HEK293 (cell line): ENCODE results near the gene PIEZO1.

Source experiments
- CTCF ChIA-PET: fragments of 350-600 bp; formaldehyde crosslinking; extraction: SDS; loops from one replicate; lab custom pipeline; 2021; ENCODE audit warnings: antibody characterized with exemption; lab: Yijun Ruan, JAX
- POLR2A ChIA-PET: fragments of 300-600 bp; formaldehyde crosslinking; extraction: SDS; loops from one replicate; lab custom pipeline; 2020; ENCODE audit warnings: antibody characterized with exemption, inconsistent platforms; lab: Yijun Ruan, JAX
- H3K27ac ChIP-seq: fragments of 200-500 bp; sonication (Bioruptor generic); 2 replicates; pipeline ENCODE4 v1.5.1; 2014; ENCODE audit warnings: low read depth, low read length, control low read depth, inconsistent platforms; ENCODE audit errors: extremely low read depth
- H3K36me3 ChIP-seq, 2 experiments: fragments of 200-500 bp in 1 of 2; sonication (Bioruptor generic) in 1 of 2; 1 replicate in 1 of 2; 2 replicates in 1 of 2; pipeline ENCODE4 v1.5.1; 2014 to 2017; ENCODE audit warnings: inconsistent platforms in 2 of 2, low read length in 2 of 2; ENCODE audit not compliant: control insufficient read depth in 2 of 2, insufficient read depth in 1 of 2
- H3K4me1 ChIP-seq: fragments of 200-500 bp; sonication (Bioruptor generic); 2 replicates; pipeline ENCODE4 v1.5.1; 2014; ENCODE audit warnings: mild to moderate bottlenecking, low read length, inconsistent platforms; ENCODE audit not compliant: control insufficient read depth, insufficient read depth
- H3K4me3 ChIP-seq: 2 replicates; pipeline ENCODE4 v1.5.1; 2011; ENCODE audit warnings: low read depth, mild to moderate bottlenecking, control low read depth, low read length, moderate library complexity
- H3K9me3 ChIP-seq: fragments of 200-500 bp; sonication (Bioruptor generic); 2 replicates; pipeline ENCODE4 v1.5.1; 2014; ENCODE audit warnings: low read depth, low read length, inconsistent platforms; ENCODE audit not compliant: control insufficient read depth, insufficient read depth
- FEZF1 ChIP-seq: fragments of 450-650 bp; formaldehyde crosslinking; IDR thresholded peaks from 2 replicates; pipeline ENCODE4 v1.5.1; 2016; ENCODE audit warnings: missing biosample characterization, missing genetic modification characterization
- HIC1 ChIP-seq: fragments of 450-650 bp; formaldehyde crosslinking; IDR thresholded peaks from 2 replicates; pipeline ENCODE4 v1.5.1; 2016; ENCODE audit warnings: missing biosample characterization, missing genetic modification characterization
- KLF16 ChIP-seq: fragments of 450-650 bp; formaldehyde crosslinking; IDR thresholded peaks from 2 replicates; pipeline ENCODE4 v1.5.1; 2017; ENCODE audit warnings: missing biosample characterization, missing genetic modification characterization
- ZBTB8A ChIP-seq: fragments of 450-650 bp; formaldehyde crosslinking; IDR thresholded peaks from 2 replicates; pipeline ENCODE4 v1.5.1; 2016; ENCODE audit warnings: missing biosample characterization, missing genetic modification characterization
- ZFP69B ChIP-seq: fragments of 450-650 bp; formaldehyde crosslinking; IDR thresholded peaks from 2 replicates; pipeline ENCODE4 v1.5.1; 2016; ENCODE audit warnings: missing biosample characterization, missing genetic modification characterization
- ZNF292 ChIP-seq: fragments of 450-650 bp; formaldehyde crosslinking; IDR thresholded peaks from 2 replicates; pipeline ENCODE4 v1.5.1; 2016; ENCODE audit warnings: low read depth, missing biosample characterization, missing genetic modification characterization, borderline replicate concordance
- ZNF558 ChIP-seq: fragments of 450-650 bp; formaldehyde crosslinking; IDR thresholded peaks from 2 replicates; pipeline ENCODE4 v1.5.1; 2016; ENCODE audit warnings: missing biosample characterization, missing genetic modification characterization
- ZNF791 ChIP-seq: fragments of 450-650 bp; formaldehyde crosslinking; IDR thresholded peaks from 2 replicates; pipeline ENCODE4 v1.5.1; 2016; ENCODE audit warnings: missing biosample characterization, missing genetic modification characterization
- TF ChIP-seq, protein P1 (sequence below): fragments of 450-650 bp; formaldehyde crosslinking; IDR thresholded peaks from 2 replicates; pipeline ENCODE4 v1.5.1; 2016; ENCODE audit warnings: missing biosample characterization, missing genetic modification characterization, borderline replicate concordance
- TF ChIP-seq, protein P2 (sequence below): fragments of 450-650 bp; formaldehyde crosslinking; IDR thresholded peaks from 2 replicates; pipeline ENCODE4 v1.5.1; 2016; ENCODE audit warnings: missing biosample characterization, missing genetic modification characterization

Gene PIEZO1

DNA sequence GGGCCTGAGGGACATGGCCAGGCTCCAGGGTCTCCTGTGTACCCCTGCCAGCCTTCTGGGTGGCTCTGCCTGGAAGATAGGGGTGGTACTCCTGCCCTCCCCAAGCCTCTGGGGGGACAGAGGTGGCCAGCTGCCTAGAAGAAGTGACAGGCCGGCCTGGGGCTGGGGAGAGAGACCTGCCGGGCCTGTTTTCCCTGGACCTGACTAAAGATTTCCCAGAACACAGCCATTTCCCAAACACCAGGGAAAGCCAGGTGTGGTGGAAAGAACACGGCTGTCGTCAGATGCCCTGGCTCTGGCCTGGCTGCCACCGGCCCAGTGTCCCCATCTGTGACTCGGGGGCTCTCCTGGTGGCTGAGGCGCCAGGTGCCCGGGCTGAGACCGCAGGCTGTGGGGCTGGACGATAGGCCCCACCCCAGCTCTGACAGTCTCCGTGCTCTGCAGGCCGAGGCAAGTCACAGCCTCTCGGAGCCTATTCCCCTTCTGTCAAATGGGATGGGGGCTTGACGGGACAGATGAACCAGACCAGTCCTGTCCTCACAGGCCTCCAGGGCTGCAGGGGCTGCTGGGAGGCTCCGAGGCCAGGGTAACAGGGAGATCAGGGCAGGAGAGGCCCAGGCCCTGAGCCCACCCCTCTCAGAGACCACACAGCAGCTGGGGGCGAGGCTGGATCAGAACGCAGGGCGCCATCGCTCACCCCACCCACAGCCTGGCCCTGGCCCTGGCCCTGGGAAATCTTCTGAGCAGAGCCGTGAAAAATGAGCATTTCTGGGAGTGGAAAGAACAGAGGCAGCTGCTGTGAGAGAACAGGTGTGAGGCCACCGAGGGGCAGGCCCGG lies 45.7 kb downstream of the PIEZO1 start (continued):
- TF ChIP-seq, protein P1, sequence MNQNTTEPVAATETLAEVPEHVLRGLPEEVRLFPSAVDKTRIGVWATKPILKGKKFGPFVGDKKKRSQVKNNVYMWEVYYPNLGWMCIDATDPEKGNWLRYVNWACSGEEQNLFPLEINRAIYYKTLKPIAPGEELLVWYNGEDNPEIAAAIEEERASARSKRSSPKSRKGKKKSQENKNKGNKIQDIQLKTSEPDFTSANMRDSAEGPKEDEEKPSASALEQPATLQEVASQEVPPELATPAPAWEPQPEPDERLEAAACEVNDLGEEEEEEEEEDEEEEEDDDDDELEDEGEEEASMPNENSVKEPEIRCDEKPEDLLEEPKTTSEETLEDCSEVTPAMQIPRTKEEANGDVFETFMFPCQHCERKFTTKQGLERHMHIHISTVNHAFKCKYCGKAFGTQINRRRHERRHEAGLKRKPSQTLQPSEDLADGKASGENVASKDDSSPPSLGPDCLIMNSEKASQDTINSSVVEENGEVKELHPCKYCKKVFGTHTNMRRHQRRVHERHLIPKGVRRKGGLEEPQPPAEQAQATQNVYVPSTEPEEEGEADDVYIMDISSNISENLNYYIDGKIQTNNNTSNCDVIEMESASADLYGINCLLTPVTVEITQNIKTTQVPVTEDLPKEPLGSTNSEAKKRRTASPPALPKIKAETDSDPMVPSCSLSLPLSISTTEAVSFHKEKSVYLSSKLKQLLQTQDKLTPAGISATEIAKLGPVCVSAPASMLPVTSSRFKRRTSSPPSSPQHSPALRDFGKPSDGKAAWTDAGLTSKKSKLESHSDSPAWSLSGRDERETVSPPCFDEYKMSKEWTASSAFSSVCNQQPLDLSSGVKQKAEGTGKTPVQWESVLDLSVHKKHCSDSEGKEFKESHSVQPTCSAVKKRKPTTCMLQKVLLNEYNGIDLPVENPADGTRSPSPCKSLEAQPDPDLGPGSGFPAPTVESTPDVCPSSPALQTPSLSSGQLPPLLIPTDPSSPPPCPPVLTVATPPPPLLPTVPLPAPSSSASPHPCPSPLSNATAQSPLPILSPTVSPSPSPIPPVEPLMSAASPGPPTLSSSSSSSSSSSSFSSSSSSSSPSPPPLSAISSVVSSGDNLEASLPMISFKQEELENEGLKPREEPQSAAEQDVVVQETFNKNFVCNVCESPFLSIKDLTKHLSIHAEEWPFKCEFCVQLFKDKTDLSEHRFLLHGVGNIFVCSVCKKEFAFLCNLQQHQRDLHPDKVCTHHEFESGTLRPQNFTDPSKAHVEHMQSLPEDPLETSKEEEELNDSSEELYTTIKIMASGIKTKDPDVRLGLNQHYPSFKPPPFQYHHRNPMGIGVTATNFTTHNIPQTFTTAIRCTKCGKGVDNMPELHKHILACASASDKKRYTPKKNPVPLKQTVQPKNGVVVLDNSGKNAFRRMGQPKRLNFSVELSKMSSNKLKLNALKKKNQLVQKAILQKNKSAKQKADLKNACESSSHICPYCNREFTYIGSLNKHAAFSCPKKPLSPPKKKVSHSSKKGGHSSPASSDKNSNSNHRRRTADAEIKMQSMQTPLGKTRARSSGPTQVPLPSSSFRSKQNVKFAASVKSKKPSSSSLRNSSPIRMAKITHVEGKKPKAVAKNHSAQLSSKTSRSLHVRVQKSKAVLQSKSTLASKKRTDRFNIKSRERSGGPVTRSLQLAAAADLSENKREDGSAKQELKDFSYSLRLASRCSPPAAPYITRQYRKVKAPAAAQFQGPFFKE (tag by site-specific recombination), result no peak
- TF ChIP-seq ZBTB8A, result no peak
- no peak for TF ChIP-seq FEZF1 (tag by site-specific recombination)
- TF ChIP-seq ZNF558 (tag by site-specific recombination), result no peak
- no peak for TF ChIP-seq ZFP69B (tag by site-specific recombination)
- no peak for TF ChIP-seq KLF16 (tag by site-specific recombination)
- no peak for TF ChIP-seq ZNF791 (tag by site-specific recombination)
- TF ChIP-seq, all 188 proteins: peak for 0

DNA sequence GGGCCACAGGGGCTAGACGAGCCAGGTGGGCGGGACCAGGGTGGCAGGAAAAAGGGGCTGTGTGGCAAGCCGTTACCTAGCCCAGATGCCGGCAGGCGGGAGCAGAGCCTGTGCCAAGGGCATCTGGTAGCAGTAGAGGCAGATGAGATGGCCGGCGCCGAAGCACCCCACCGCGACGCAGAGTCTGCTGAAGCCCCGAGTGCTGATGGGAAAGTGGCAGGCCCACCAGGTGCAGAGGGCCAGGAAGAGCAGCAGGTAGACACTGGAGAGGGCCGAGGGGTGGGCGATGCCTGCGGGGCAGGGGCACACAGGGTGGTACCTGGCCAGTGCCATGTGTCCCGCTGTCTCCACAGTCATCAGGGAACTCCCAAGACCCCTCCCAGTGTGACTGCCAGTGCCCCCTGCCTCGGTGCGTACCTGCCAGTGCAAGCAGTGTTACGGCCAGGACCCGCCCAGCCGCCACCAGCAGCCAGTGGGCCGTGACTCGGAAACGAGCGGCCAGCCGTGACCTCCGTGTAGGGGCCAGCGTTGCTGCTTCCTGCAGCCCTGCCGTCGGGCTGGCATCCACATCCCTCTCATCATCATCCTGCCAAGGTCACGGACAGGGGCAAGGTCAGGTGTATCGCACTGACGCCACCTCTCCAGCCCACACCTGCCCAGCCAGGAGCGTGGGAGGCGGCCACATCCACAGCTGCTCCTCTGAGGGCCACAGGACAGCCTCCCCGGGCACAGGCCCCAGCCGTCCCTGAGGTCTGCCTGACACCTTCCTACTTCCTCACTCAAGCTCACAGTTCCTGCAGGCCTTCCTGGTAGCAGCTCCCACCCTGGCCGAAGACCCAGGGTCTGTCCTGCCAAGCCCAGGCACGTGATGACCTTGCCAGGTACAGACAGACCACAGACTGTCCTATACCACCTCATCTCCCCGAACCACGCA lies 46.6 kb downstream of the PIEZO1 start:
- CTCF ChIA-PET, result interaction anchor here (0.6 to 3.3 kb wide), 18 partner anchors 8 to 437 kb away, joined by 3 to 58 read pairs (median 8); no protein-coding TSS in a partner anchor
- H3K9me3 ChIP-seq, result no peaks in the 10 kb centered on the region
- POLR2A ChIA-PET, result interaction anchor here (0.7 to 1.4 kb wide), 3 partner anchors 47 to 74 kb away, joined by 3 to 19 read pairs (median 14); partner anchors contain the start of genes APRT and PIEZO1
- no peak overlapping the region for H3K27ac ChIP-seq
- H3K4me1 ChIP-seq, result no peaks in the 10 kb centered on the region; the same call in 1 of the 2 replicates
- H3K36me3 ChIP-seq, result peaks cover 0 to 57% of the 10 kb centered on the region in 2 experiments; a peak in 1 of 3 replicates
- H3K4me3 ChIP-seq, result no peak overlapping the region
- TF ChIP-seq, protein P2, sequence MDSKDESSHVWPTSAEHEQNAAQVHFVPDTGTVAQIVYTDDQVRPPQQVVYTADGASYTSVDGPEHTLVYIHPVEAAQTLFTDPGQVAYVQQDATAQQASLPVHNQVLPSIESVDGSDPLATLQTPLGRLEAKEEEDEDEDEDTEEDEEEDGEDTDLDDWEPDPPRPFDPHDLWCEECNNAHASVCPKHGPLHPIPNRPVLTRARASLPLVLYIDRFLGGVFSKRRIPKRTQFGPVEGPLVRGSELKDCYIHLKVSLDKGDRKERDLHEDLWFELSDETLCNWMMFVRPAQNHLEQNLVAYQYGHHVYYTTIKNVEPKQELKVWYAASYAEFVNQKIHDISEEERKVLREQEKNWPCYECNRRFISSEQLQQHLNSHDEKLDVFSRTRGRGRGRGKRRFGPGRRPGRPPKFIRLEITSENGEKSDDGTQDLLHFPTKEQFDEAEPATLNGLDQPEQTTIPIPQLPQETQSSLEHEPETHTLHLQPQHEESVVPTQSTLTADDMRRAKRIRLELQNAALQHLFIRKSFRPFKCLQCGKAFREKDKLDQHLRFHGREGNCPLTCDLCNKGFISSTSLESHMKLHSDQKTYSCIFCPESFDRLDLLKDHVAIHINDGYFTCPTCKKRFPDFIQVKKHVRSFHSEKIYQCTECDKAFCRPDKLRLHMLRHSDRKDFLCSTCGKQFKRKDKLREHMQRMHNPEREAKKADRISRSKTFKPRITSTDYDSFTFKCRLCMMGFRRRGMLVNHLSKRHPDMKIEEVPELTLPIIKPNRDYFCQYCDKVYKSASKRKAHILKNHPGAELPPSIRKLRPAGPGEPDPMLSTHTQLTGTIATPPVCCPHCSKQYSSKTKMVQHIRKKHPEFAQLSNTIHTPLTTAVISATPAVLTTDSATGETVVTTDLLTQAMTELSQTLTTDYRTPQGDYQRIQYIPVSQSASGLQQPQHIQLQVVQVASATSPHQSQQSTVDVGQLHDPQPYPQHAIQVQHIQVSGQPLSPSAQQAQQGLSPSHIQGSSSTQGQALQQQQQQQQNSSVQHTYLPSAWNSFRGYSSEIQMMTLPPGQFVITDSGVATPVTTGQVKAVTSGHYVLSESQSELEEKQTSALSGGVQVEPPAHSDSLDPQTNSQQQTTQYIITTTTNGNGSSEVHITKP (tag by site-specific recombination), result no peak
- TF ChIP-seq HIC1, result peak; percentile 53; the same call in 1 of the 2 replicates
- no peak for TF ChIP-seq ZNF292 (tag by site-specific recombination)
